NCI-H345 (cell line): ENCODE measurements around the gene HOXB4.

Experiments
- DNase-seq: peaks from one replicate; lab custom pipeline; 2025; lab: John Stamatoyannopoulos, UW

Gene HOXB4

DNA sequence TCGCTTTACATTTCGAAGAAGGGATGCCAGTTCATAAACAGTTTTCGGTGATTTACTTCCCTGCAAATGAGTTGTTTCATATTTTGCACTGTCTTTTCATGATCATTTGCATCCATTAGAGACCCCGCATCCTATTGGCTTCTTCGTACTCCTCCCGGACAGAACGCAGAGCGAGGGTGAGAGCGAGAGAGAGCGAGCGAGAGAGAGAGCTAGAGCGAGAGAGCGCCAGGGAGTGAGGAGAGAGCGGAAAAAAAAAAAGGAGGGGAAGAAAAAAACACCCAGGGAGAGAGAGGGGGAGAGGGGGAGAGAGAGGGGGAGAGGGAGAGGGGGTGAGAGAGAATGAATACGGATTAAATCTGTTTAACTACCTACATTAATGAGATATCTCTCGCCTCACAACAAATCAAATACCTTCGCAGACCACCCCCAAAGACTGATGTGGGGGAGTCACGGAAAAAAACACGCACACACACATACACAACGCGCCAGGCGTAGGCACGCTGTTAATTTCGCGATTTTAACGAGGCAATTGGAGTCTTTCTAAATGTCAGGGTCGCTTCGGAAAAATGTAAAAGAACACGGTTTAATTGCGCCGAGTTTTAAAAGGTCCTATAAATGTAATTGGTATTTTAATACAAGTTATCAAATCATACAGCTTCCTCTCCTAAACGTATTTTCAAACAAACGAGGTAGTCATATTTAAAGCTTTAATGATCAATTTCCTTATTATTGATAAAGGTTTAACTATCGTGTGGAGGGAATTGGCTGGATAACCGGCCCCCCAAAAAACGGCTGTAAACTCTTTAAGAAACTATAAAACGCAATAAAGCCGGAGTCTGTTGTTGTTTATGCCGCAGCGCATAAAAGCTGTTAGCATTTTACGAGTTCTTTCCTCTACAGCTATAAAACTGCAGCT is 37.2 kb upstream of the HOXB4 start, which contains the start of gene HOXB8:
Gene HOXB8 (minus strand): TSS at position 246 of the 916 bp plus-strand sequence. CDS start 588 bp downstream, outside the sequence.
- no peak for DNase-seq

DNA sequence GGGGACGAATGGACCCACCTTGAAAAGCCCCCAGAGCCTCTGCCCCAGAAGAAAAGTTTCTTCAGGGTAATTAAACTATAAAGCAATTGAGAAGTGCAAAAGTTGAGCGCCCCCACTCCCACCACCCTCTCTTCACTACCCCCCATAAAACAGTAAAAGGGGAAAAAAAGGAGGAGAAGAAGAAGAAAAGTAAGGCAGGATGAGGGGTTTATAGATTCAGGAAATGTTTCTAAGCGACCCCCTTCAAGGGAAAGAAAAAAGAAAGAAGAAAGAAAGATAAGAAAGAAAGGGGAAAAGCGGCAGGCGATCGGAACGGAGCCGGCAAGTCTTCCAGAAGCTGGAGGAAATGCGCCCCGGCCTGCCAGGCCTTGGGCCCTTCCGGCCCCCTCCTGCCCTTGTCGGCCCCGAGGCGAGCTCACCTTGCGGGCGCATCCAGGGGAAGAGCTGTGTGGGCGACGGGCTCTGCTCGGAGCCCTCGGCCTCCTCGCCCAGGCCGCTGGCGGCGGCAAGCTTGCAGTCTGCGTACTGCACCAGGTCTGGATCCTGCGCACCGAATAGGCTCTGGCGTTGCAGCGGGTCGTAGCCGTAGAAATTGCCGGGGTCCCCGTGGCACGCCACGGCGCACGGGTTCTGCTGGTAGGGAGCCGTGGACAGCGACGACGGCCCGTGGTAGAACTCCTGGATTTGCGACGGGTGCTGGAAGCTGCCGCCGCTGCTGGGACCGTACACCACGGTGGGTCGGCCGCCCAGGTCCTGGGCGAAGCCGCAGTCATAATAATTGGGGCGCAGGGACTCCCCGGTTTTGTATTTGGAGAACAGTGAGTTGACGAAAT is 35.9 kb upstream of the HOXB4 start:
- DNase-seq = no peak

DNA sequence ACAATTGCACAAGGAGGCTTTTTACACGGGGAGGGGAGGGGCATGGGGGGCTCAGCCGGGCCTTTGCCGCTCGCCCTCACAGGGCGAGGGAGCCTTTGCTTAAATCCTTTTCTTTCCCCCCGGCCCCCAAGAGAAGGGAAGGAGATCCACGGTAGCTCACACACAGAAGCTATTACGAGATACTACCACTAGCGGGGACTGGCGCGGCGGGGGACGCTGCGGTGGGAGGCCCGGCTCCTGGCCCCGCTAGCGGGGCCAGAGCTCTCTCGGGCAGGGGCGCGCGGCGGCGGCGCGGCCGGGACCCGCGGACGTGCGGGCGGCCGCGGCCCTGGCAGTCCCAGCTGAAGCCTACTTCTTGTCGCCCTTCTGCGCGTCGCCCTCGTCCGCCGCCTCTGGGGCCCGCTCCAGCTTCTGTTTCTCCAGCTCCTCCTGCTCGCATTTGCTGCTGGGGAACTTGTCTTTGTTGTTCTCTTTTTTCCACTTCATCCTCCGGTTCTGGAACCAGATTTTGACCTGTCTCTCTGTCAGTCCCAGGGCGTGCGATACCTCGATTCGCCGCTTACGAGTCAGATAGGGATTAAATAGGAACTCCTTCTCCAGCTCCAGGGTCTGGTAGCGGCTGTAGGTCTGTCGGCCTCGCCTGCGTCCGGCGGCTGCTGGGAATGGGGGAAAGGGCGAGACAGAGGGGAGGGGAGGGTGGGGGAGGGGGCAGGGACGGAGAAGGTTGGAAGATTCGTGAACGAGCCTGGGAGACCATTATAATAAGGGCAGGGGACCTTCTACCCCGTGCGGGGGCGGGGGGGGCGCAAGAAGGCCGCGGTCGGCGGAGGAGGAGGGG is 34.9 kb upstream of the HOXB4 start:
- DNase-seq = peak; percentile 65

DNA sequence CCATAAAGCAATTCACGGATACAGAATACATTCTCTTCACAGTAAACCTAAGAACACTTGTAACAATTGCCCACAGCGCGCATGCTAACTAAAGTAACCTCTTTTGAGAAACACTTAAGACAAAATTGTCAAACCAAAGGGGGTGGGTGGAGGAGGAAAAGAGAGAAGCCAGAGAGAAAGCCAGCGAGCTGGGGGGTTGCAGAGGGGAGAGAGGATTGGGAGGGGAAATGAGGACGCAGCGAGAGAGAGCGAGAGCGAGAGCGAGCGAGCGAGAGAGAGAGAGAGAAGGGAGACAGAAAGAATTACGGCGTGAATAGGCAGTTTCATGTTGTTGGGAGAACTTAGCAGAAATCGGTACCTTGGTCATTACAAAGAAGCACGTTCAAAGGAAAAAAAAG is 34.3 kb upstream of the HOXB4 start:
- DNase-seq = peak; percentile 87

DNA sequence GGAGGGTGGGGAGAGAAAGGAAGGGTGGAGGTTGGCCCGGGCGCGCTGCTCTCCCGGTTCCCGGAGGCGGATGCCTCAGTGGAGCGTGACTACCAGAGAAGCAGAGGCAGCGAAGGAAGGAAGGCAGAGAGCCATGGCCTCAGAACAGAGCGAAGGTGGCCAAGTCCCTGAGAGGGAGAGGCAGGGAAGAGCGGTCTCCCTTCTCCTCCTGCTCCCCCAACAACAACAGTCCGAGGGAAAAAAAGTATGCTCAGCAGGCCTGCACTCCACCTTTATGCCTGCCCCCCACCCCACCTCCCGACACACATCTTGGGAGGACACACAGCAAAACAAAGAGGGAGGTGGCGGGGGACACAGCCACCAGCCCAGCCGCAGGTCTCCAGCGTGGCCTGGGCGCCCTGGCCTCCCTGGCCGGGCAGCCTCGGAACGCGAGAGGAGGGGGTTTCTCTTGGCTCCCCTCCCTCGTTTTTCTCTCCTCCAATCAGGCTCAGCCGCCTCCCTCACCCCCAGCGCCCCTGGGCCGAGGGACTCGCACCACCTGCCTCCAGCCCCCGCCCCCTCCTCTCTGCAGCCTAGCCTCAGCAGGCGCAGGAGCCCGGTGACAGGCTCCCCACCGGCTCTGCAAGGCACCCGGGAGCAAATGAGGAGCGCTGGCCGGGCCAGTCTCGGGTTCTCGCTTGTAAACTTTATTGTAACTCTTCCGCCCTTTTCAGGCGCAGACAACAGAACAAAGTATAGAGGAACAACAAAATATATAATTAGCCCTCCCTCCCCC is 33.7 kb upstream of the HOXB4 start:
- DNase-seq = peak; percentile 97

DNA sequence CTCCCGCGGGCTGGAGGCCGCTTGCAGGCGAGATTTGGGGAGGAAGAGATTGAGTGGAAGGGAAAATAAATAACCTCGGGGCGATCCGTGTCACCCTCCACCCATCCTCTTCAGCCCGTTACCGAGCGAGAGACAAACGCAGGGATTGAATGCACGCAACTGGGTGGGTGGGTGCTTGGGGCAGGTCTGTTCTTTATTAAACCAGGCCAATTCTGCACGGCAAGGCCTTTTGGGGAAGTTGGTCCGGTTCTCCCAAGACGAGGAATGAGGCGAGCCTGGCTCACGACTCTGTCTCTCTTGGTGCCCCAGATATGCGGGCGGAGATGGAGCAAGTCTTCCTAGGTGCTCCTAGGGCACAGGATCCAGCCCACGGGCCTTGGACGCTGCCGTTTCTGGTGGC is 33.1 kb upstream of the HOXB4 start:
- DNase-seq = peak; percentile 75

DNA sequence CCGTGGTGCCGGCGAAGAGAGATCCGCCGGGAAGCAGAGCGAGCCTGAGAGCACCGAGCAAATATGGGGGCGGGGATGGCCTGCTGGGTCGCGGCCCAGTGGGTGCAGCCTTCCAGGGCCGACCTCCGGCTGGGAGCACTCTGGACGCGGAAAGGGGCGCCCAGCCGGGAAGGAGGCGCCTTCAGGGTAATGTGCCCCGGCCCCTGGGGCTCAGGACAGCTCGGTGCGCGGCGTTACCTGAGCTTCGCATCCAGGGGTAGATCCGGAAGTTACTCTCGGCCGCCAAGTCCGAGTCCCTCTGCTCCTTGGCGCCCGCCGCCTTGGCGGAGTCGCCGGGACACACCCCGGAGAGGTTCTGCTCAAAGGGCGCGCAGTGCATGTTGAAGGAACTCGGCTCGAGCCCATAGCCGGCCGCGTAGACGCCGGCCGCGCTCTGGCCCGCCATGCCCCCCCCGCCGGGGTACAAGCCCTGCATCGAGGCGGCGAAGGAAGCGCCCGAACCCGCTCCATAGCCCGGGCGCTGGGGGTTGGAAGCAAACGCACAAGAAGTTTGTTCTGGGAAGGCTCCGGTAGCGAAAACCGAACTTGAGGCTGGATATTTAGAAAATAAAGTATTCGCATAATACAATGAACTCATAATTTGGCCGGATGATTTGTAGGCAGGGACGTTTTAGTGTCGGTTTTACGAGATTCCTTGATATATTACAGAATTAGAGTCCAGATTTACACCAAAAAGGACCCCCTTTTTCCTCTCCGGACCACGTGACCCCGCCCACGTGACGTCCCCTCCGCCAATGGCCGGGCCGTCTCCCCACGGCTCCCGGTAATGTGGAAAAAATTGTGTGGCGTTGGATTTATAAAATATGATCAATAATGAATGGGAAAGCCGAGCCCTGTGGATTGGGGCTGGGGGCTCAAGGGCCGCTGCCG is 32.4 kb upstream of the HOXB4 start, which contains the start of gene HOXB7:
Gene HOXB7 (minus strand): TSS at position 736 of the 930 bp plus-strand sequence. CDS start 99 bp downstream, at position 637.
- peak; percentile 82 for DNase-seq

DNA sequence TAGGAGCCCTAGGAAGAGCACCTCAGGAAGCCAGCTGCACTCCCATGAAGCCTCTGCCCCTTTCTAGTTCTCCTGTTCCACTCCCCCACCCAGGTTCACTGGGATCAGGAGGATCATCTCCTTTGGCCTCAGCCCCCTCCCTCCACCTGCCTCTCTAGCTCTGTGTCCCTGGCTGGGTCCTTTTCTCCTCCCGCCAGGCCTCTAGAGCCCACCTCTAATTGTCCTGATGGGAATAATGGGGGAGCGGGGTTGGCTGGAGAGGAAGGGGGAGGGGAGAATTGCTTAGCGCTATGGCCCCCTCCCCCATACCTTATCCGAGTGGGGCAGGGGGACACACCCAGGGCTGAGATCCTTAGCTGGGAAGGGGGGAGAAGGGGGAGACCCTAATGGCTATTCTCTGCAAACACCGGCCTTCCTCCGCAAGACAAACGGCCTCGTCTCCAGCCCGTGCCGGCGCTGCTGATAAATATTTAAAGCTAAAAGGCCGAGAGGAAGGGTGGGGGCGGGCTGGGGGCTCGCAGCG is 31.7 kb upstream of the HOXB4 start:
- peak; percentile 37 for DNase-seq

DNA sequence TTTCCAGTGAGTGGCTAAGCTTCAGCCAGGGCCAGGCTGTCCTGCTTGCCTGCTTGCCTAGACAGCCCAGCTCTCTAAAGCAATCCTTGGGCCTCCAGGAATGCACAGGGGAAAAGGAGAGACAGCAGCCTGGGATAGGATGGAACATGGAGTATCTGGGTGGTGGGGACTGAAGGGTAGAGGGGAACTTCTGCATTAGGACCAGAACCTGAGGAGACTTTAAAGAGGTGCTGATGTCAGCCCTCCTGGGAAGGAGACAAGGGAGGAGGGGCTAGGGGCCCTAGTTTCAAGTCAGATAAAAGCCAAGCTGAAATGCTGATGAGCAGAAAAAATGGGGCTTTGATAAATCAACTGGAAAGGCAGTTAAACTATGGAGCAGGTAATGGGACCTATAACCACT is 30.9 kb upstream of the HOXB4 start:
- DNase-seq = no peak

DNA sequence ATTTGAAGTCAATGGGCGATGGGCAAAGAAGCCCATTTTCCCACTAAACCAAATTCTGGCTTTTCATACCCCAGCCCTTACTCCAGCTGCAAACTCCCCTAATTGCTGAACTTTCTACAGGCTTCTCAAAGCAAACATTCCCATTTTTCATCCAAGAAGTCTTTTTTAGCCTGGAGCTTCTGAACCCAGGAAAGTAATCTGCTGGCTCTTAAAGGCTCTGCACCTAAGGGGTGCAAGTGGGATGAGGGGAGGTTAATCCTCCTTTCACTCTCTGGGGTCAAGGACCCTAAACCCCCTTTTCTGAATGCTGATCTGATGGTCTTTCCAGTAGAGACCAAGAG is 30.3 kb upstream of the HOXB4 start:
- no peak for DNase-seq

DNA sequence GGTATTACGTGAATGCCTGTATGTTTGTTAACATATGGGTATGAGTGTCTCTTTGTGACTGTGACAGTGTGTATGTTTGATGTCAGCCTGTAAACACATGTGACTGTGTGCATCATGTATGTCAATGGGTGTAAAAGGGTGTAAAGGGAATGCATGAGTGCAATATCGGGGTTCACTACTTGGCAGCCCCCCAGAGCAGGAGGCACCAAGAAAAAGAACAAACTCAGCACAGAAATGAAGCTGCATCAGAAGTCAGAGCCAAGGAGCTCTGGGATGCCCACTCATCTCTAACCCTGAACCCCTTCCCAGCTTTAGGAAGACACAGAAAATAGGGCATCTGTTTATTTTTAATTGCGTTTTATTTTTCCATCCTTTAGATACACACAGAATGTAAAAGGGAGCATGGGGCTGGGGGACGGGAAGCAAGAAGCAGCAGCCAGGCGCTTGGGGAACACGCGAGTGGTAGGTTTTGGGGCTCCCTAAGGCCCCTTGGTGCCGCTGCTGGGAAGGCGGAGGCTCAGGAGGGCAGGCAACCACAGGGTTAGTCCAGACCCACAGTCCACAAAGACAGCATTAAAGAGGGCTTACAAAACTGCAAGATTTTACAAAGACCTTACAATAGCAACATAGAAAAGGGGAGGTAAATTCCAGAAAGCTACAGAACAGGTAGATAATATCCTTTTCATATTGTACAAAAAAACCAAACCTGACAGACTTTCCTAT is 28.9 kb upstream of the HOXB4 start:
- DNase-seq = no peak

DNA sequence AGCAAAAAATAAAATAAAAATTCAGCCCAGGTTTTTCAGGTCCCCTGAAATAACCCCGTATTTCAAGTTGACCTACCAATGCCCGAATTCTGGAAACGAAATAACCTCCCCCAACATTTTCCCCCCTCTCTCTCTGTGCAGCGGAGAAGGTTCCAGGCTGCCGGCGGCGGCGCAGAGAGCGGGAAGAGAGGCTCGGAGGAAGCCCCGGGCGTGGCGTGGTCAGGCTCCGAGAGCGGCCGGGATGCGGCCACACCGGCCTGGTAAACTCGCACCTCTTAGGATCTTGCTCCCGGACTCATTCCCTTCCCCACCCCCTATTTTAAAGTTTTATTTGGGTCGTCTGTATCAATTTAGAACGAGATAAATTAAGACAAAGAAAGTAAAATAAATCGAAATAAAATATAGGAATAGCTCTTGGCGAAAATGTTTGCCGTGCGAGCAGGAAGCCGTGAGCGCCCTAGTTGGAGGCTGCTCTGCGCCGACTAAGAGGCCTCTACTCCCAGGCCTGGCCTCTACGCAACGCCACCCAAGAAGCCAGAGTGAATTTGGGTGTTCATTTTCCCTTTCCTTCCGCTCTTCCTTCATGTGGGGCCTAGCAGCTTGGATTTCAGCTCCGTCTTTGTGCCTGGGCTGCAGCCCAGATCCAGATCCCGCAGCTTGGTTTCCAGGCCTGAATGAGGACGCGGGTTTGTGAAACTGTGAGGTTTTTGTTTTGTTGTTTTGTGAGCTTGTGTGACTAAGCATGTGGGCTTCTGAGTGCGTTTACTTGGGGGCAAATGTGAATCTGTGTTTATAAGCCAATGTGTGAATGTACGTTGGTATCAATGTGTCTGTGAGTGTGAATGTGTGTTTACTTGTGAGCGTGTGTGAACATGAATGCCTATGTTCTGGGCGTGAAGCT is 28.1 kb upstream of the HOXB4 start:
- no peak for DNase-seq

DNA sequence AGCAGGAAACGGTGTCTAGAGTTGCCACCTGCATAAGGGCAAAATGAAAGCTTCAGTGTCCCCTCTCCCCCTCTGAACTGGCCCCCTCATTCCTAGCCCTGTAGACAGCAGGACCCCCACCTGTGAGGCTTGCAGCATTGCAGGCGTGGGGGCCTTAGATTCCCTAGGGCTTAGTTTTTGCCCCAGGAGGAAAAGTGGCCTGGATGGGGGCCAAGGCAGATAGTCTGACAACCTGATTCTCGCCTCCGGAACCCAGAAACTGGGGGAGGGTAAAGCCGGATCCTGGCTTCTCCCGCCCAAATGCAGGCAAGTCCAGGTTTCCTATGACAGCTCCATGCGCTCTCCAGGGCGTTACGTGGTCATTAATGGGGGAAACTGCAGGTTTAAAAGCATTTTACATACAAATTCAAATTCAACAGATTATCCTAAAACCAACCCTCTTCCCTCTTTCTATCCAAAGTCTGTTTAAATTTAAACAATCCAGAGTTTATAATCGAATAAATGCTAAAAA is 27.3 kb upstream of the HOXB4 start:
- DNase-seq = no peak

DNA sequence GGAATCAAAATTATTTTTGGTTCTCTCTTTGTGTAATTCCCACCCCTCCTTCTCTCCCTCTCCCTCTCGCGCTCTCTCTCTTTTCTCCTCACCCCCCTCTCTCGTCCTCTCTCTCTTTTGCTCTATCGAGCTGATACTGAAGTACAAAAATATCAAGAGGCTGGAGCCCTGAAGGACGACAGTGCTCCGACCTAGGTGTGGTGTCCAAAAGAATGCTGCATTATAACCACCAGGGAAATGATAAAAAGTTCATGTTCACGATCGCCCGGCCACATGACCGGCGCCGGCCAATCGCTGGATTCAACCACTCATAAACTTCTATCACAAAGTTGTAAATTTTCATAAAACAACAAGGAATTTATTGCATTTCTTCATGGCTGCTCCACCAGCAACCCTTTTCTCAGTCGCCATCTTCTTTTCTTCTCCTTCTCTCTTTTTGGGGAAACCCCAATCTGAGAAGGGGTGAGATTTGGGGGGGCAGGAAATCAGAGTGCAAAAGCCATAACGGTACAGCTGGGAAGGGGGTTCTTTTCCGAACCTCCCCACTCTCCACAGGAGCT is 26.7 kb upstream of the HOXB4 start, which contains the start of gene HOXB6:
Gene HOXB6 (minus strand): TSS at position 217 of the 560 bp plus-strand sequence. CDS start 6,836 bp downstream, outside the sequence.
- DNase-seq = no peak

DNA sequence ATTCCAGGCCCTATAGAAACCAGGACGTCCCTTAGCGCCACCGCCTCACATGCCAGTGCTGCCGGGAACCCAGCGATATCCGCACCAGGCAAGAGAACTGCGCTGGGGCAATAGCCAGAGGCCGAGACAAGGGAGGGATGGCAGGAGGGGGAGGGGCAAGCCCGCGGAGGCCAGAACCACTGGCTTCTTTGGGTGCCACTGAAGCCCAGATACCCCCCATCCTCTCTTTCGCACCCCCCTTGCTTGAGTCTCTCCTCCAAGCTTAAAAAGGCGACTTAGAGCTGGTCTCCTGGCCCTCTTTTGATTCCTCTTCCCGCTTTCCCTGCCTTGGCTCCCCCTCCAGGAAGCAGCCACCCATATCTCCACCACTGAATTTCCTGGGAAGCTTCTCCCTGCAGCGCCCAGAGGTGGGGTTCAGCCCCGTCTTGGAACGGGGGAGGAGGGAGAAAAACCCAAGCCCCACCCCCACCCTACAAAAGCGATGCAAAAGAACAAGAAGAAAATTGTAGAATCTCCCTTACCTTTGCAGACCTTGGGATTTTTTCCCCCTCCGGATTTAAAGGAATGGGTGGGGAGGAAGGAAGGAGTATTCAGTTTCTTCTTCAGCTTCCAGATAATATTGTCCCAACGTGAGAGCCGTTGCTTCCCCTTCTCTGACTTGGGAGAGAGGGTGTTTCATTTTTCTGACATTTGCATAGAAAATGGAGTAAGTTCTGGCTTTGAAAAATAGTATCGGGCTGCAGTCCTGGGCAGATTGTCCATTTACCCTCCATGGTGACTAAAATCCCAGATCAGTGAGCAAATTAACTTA is 26.0 kb upstream of the HOXB4 start:
- DNase-seq = no peak
